ENCODE results near the gene MDM1. TPM values are rescaled to one million over a fixed set of nuclear protein-coding genes. Genes with fewer than 3 reads are reported as not detected.

Gene MDM1
- 10 to 100 TPM; 21.3 to 36.2 (median 26.5) TPM for total RNA-seq
- 51.2 TPM for total RNA-seq (2013)

- peak within 1 kb of the TSS; percentile 71 for H3K27ac ChIP-seq (ENCODE audit: low read length)
- Mint-ChIP-seq H3K27ac (peak within 1 kb of the TSS; percentile 86 to 91), H3K4me1 (peaks cover 44 to 57% of the 10 kb centered on the region in 2 donors), H3K4me3 (peak within 1 kb of the TSS; percentile 89), H3K9me3 (no peaks in the 10 kb centered on the region), H3K27me3 (ENCODE audit: low read depth in 2 of 2) (no peaks in the 10 kb centered on the region), H3K36me3 (no peaks in the 10 kb centered on the region)
- peak; percentile 93 to 98 for DNase-seq
- H3K4me3 ChIP-seq (ENCODE audit: low read length) = peak within 1 kb of the TSS; percentile 72
- intact Hi-C loops (cut with micrococcal nuclease) = loop anchor here (1.0 to 5.0 kb wide), 2 partner anchors 90 to 207 kb away; no protein-coding TSS in a partner anchor
- ATAC-seq = peak; percentile 96 to 98 (median 96)
- no peaks in the 10 kb centered on the region for H3K27me3 ChIP-seq (ENCODE audit: control insufficient read depth, insufficient read depth, low read length)
- TF ChIP-seq, protein P1, sequence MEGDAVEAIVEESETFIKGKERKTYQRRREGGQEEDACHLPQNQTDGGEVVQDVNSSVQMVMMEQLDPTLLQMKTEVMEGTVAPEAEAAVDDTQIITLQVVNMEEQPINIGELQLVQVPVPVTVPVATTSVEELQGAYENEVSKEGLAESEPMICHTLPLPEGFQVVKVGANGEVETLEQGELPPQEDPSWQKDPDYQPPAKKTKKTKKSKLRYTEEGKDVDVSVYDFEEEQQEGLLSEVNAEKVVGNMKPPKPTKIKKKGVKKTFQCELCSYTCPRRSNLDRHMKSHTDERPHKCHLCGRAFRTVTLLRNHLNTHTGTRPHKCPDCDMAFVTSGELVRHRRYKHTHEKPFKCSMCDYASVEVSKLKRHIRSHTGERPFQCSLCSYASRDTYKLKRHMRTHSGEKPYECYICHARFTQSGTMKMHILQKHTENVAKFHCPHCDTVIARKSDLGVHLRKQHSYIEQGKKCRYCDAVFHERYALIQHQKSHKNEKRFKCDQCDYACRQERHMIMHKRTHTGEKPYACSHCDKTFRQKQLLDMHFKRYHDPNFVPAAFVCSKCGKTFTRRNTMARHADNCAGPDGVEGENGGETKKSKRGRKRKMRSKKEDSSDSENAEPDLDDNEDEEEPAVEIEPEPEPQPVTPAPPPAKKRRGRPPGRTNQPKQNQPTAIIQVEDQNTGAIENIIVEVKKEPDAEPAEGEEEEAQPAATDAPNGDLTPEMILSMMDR (IDR thresholded peaks at IDR 0.05) = no peak
- H3K4me1 ChIP-seq (ENCODE audit: control insufficient read depth, insufficient read depth, low read length) = peaks cover 12% of the 10 kb centered on the region
- H3K36me3 ChIP-seq (ENCODE audit: control insufficient read depth, insufficient read depth, low read length) = no peaks in the 10 kb centered on the region
- WGBS (ENCODE audit: insufficient coverage) = under 1% methylated on average over 57 of the region's 59 CpGs
- H3K9me3 ChIP-seq (ENCODE audit: control insufficient read depth, insufficient read depth, low read length) = no peaks in the 10 kb centered on the region
Measured at GRCh38 chr12:68331869-68332727, at the start of gene MDM1. MDM1 (minus strand) TSS chr12:68332362; CDS start chr12:68332245, 117 bp downstream.

DNA sequence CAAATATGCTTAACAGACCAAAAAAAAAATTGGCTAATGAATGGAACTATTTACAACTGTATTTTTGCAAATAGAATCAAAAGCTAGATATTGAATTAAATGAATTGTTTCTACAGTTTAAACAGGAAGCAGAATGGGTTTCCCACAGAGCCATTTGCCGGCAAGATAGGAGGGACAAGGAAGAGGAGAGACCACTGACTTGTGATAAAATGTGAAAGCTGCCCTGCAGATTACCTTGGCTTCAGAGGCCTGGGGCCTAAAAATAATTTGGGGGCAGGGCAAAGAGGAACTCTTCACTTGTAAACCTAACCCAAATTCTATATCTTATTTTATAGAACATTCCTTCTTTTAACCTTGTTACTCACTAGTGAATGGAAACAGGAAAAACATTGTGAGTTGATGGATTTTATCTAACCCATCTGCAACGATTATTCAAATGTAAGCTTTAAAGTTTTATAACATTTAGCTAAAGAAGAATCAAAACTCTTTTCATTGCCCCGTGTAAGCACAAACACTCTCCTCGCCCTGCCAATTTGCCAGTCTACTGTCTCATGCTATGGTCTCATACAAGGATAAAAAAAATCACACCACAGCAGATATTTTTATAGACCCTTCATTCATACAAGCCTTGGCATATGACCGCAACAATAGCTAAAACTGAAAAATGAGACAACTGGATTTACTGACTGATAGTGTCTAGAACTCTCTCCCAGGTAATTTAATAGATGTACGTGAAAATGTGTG lies 49.5 kb upstream of the MDM1 start:
- Mint-ChIP-seq H3K27ac (peak overlapping the region; percentile 74 to 85), H3K27me3 (ENCODE audit: low read depth in 2 of 2) (no peaks in the 10 kb centered on the region), H3K9me3 (peaks cover 2 to 3% of the 10 kb centered on the region in 2 donors), H3K4me3 (peak overlapping the region; percentile 38), H3K4me1 (peaks cover 67 to 82% of the 10 kb centered on the region in 2 donors), H3K36me3 (no peaks in the 10 kb centered on the region)
- H3K4me3 ChIP-seq (ENCODE audit: low read length) = no peak overlapping the region
- DNase-seq = no peak
- intact Hi-C loops (cut with micrococcal nuclease) = no loop called here
- H3K36me3 ChIP-seq (ENCODE audit: control insufficient read depth, insufficient read depth, low read length) = no peaks in the 10 kb centered on the region
- TF ChIP-seq, protein P1 (IDR thresholded peaks at IDR 0.05) = no peak
- H3K9me3 ChIP-seq (ENCODE audit: control insufficient read depth, insufficient read depth, low read length) = peaks cover 7% of the 10 kb centered on the region
- peaks cover 14% of the 10 kb centered on the region for H3K4me1 ChIP-seq (ENCODE audit: control insufficient read depth, insufficient read depth, low read length)
- no peaks in the 10 kb centered on the region for H3K27me3 ChIP-seq (ENCODE audit: control insufficient read depth, insufficient read depth, low read length)
- 45% methylated on average over 4 of the region's 6 CpGs for WGBS (ENCODE audit: insufficient coverage)
- H3K27ac ChIP-seq (ENCODE audit: low read length) = no peak overlapping the region
- ATAC-seq = no peak

DNA sequence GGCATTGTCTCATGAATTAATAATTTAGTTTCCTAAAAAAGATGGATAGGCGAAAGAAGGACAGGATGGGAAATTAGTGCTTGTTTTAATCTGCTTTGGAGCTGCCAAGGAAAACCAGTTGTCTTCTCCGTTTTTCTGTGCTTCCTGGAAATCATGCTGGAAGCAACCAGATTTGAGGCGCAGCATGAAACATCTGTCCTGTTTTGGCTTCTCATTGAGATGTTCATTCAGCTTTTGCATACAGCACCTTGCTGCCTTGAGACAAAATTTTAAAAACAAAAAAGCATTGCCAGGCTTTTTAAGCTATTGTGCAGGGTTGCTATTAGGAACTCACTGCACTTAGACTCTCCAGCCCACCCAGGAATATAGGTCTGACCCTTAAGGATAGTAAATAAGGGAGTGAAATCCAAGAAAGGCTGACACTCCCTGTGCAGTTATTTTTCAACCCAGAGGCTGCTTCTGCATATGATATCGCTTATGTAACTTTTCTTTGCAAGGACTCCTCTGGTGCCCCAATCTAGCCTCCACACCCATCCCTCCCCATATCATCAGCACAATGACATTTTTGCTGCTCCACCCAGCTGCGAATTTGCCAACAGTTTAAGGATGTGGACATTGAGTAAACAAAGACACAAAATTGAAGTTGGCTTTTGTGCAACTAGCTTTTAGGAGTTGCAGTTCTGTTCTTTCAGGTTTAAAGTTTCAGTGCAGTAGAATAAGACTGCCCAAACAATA lies 46.9 kb upstream of the MDM1 start:
- Mint-ChIP-seq H3K27me3 (ENCODE audit: low read depth in 2 of 2) (no peaks in the 10 kb centered on the region), H3K36me3 (no peaks in the 10 kb centered on the region), H3K9me3 (peaks cover 2 to 3% of the 10 kb centered on the region in 2 donors), H3K4me1 (peaks cover 78 to 83% of the 10 kb centered on the region in 2 donors), H3K4me3 (no peak overlapping the region), H3K27ac (peak overlapping the region in 1 of 2 donors; percentile 25)
- 67% methylated on average over 5 of the region's 5 CpGs for WGBS (ENCODE audit: insufficient coverage)
- Histone ChIP-seq H3K9me3 (ENCODE audit: control insufficient read depth, insufficient read depth, low read length) (peaks cover 7% of the 10 kb centered on the region), H3K4me1 (ENCODE audit: control insufficient read depth, insufficient read depth, low read length) (peaks cover 20% of the 10 kb centered on the region), H3K27ac (ENCODE audit: low read length) (no peak overlapping the region), H3K27me3 (ENCODE audit: control insufficient read depth, insufficient read depth, low read length) (no peaks in the 10 kb centered on the region), H3K4me3 (ENCODE audit: low read length) (no peak overlapping the region), H3K36me3 (ENCODE audit: control insufficient read depth, insufficient read depth, low read length) (no peaks in the 10 kb centered on the region)
- intact Hi-C loops (cut with micrococcal nuclease) = no loop called here
- ATAC-seq = no peak
- TF ChIP-seq, protein P1 (IDR thresholded peaks at IDR 0.05) = no peak
- DNase-seq = no peak

Measured in natural killer cell (primary cell).